Suprapubic skin (tissue), 3 donors: ENCODE data around the gene DBN1.

Source experiments
- CTCF ChIP-seq, 2 donors: fragments of 200-600 bp in 1 of 2; fragments of 450-650 bp in 1 of 2; sonication (generic) in 1 of 2; IDR thresholded peaks; one replicate each; pipeline ENCODE4 v1.5.1; 2016 to 2019; ENCODE audit warnings: antibody characterized with exemption in 2 of 2, mild to moderate bottlenecking in 1 of 2, moderate library complexity in 1 of 2
- POLR2A ChIP-seq, 2 donors: fragments of 450-650 bp; IDR thresholded peaks; one replicate each; pipeline ENCODE4 v1.6.1; 2017; ENCODE audit warnings: antibody characterized with exemption in 2 of 2, mild to moderate bottlenecking in 2 of 2, moderate library complexity in 2 of 2

GRCh38 chr5:177457852-177458681 is 15.4 kb downstream of the DBN1 start:
- no peak for TF ChIP-seq POLR2A (IDR thresholded peaks at IDR 0.05)
- no peak for TF ChIP-seq CTCF (IDR thresholded peaks at IDR 0.05)
